H1 (cell line): Measurements from ENCODE around the gene WDR27.

ENCODE experiments used
- CTCF ChIP-seq, 3 experiments: IDR thresholded peaks; 1 replicate in 2 of 3; 2 replicates in 1 of 3; pipeline versions ENCODE4 v1.5.1 to v1.6.1; 2011; ENCODE audit warnings: low read length in 3 of 3, mild to moderate bottlenecking in 3 of 3, inconsistent platforms in 2 of 3, low read depth in 1 of 3, moderate library complexity in 1 of 3; ENCODE audit not compliant: insufficient read depth in 1 of 3; ENCODE audit errors: control extremely low read depth in 1 of 3
- SRF ChIP-seq: IDR thresholded peaks from 2 replicates; pipeline ENCODE4 v1.6.1; 2011; ENCODE audit warnings: mild to moderate bottlenecking, low read depth, low read length, moderate library complexity
- TEAD4 ChIP-seq: IDR thresholded peaks from 2 replicates; pipeline ENCODE4 v1.6.1; 2012; ENCODE audit warnings: low read depth, low read length, inconsistent platforms, mixed read lengths

GRCh38 chr6:169533301-169534038 is 168.4 kb downstream of the WDR27 start:
- no peak for TF ChIP-seq TEAD4
- no peak for TF ChIP-seq SRF
- no peak for TF ChIP-seq CTCF (IDR thresholded peaks at IDR 0.05; ENCODE audit: control extremely low read depth in 1 of 3, insufficient read depth in 1 of 3, low read depth in 1 of 3, low read length in 3 of 3)
